ENCODE data around the gene ADARB1.

Gene ADARB1

GRCh38 chr21:45120975-45121374 lies 46.6 kb downstream of the ADARB1 start:
- H3K4me3 ChIP-seq (ENCODE audit: low read depth, low read length): no peak overlapping the region
- DNase-seq (ENCODE audit: low read depth): peak; percentile 37
- TF ChIP-seq POLR2A (IDR thresholded peaks at IDR 0.05; ENCODE audit: extremely low read depth, insufficient read length): no peak
- TF ChIP-seq, protein P1, sequence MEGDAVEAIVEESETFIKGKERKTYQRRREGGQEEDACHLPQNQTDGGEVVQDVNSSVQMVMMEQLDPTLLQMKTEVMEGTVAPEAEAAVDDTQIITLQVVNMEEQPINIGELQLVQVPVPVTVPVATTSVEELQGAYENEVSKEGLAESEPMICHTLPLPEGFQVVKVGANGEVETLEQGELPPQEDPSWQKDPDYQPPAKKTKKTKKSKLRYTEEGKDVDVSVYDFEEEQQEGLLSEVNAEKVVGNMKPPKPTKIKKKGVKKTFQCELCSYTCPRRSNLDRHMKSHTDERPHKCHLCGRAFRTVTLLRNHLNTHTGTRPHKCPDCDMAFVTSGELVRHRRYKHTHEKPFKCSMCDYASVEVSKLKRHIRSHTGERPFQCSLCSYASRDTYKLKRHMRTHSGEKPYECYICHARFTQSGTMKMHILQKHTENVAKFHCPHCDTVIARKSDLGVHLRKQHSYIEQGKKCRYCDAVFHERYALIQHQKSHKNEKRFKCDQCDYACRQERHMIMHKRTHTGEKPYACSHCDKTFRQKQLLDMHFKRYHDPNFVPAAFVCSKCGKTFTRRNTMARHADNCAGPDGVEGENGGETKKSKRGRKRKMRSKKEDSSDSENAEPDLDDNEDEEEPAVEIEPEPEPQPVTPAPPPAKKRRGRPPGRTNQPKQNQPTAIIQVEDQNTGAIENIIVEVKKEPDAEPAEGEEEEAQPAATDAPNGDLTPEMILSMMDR (IDR thresholded peaks at IDR 0.05; ENCODE audit: low read depth, low read length): no peak
- no peak for TF ChIP-seq MYC (IDR thresholded peaks at IDR 0.05; ENCODE audit: low read depth, low read length)
- TF ChIP-seq, protein P2, sequence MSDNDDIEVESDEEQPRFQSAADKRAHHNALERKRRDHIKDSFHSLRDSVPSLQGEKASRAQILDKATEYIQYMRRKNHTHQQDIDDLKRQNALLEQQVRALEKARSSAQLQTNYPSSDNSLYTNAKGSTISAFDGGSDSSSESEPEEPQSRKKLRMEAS (IDR thresholded peaks at IDR 0.05; ENCODE audit: low read depth, low read length): no peak

DNA sequence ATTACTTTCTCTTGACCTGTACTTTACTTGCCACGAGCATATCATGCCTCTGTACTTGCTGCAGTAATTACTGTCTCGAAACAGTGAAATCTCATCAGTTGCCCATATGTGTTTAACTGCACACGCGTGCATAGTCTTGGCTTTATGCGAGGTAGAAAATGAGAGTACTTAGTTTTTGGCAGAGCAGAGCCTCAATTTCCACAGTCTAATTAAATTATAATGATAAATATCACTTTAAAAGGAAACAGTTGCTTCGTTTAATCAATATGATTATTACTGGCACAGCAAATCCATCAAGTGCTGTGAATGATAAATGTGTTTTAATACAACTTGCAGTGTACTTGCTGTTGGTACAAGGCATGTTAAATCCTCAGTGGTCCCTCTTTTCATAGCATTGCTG lies 47.6 kb downstream of the ADARB1 start:
- TF ChIP-seq MYC (IDR thresholded peaks at IDR 0.05; ENCODE audit: low read depth, low read length) (no peak), POLR2A (IDR thresholded peaks at IDR 0.05; ENCODE audit: extremely low read depth, insufficient read length) (no peak)
- TF ChIP-seq, protein P2 (IDR thresholded peaks at IDR 0.05; ENCODE audit: low read depth, low read length): no peak
- TF ChIP-seq, protein P1 (IDR thresholded peaks at IDR 0.05; ENCODE audit: low read depth, low read length): no peak
- DNase-seq (ENCODE audit: low read depth): no peak
- H3K4me3 ChIP-seq (ENCODE audit: low read depth, low read length): no peak overlapping the region

DNA sequence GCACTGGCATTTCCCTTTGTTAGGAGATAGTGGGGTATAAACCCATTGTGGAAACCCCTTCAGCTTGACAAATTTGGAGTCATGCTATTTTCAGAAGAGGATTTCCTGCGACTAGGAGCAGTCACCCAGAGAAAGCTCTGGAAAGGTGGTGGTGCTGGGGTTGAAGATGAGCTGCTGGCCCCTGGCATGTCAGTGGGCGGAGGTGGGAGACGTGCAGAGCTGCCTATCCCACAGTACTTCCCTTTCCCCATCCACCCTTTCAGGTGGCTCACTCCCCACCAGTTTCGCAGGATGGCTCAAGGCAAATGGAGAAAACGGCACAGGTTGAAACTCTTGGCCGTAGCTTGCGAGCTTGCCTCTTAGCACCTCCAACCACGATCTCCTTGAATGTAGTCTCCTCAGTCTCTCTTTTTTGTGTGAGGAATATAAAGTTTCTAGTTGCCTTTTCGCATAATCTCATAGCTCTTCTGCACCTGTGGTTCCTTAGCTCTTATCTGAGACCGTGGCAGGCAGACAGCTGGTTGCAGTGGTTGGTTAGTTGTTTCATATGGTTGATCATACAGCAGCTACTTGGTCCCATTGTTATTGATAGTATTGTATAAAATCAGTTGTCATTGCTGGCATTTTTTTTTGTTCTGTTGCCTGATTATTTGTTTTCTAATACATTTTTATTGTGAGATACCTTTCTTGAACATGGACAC lies 48.2 kb downstream of the ADARB1 start:
- DNase-seq (ENCODE audit: low read depth): no peak
- no peak for TF ChIP-seq MYC (IDR thresholded peaks at IDR 0.05; ENCODE audit: low read depth, low read length)
- TF ChIP-seq, protein P2 (IDR thresholded peaks at IDR 0.05; ENCODE audit: low read depth, low read length): no peak
- no peak for TF ChIP-seq POLR2A (IDR thresholded peaks at IDR 0.05; ENCODE audit: extremely low read depth, insufficient read length)
- TF ChIP-seq, protein P1 (IDR thresholded peaks at IDR 0.05; ENCODE audit: low read depth, low read length): no peak

DNA sequence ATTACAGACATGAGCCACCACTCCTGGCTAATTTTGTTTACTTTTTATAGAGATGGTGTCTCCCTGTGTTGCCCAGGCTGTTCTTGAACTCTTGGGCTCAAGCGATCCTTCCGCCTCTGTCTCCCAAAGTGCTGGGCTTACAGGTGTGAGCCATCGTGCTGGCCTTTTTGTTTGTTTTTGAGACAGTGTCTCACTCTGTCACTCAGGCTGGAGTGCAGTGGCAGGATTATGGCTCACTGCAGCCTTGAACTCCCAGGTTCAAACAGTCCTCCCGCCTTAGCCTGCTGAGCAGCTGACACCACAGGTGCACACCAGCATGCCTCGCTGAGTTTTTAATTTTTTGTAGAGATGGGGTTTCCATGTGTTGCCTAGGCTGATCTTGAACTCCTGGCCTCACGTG lies 49.1 kb downstream of the ADARB1 start:
- DNase-seq (ENCODE audit: low read depth): no peak
- TF ChIP-seq, protein P2 (IDR thresholded peaks at IDR 0.05; ENCODE audit: low read depth, low read length): no peak
- no peak overlapping the region for H3K4me3 ChIP-seq (ENCODE audit: low read depth, low read length)

More for the DNA sequence above, 48.2 kb downstream of the ADARB1 start:
- H3K4me3 ChIP-seq (ENCODE audit: low read depth, low read length): no peak overlapping the region

DNA sequence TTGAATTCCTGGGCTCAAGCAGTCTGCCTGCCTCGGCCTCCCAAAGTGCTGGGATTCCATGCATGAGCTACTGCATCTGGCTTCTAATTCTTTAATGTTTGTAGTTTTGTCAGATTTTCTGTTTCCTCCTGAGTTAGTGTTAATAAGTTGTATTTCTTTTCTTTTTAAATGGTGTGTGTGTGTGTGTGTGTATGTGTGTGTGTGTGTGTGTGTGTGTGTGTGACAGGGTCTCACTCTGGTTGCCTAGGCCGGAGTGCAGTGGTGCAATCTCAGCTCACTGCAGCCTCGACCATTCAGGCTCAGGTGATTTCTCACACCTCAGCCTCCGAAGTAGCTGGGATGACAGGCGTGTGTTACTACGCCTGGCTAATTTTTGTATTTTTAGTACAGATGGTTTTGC lies 50.2 kb downstream of the ADARB1 start:
- TF ChIP-seq POLR2A (IDR thresholded peaks at IDR 0.05; ENCODE audit: extremely low read depth, insufficient read length): no peak
- TF ChIP-seq, protein P2 (IDR thresholded peaks at IDR 0.05; ENCODE audit: low read depth, low read length): no peak
- TF ChIP-seq, protein P1 (IDR thresholded peaks at IDR 0.05; ENCODE audit: low read depth, low read length): no peak
- no peak for TF ChIP-seq MYC (IDR thresholded peaks at IDR 0.05; ENCODE audit: low read depth, low read length)
- H3K4me3 ChIP-seq (ENCODE audit: low read depth, low read length): no peak overlapping the region
- no peak for DNase-seq (ENCODE audit: low read depth)

GRCh38 chr21:45125357-45125756 lies 51.0 kb downstream of the ADARB1 start:
- TF ChIP-seq, protein P2 (IDR thresholded peaks at IDR 0.05; ENCODE audit: low read depth, low read length): no peak
- TF ChIP-seq POLR2A (IDR thresholded peaks at IDR 0.05; ENCODE audit: extremely low read depth, insufficient read length): no peak
- TF ChIP-seq, protein P1 (IDR thresholded peaks at IDR 0.05; ENCODE audit: low read depth, low read length): no peak
- TF ChIP-seq MYC (IDR thresholded peaks at IDR 0.05; ENCODE audit: low read depth, low read length): no peak

More at GRCh38 chr21:45125357-45125756, 51.0 kb downstream of the ADARB1 start:
- no peak for DNase-seq (ENCODE audit: low read depth)
- no peak overlapping the region for H3K4me3 ChIP-seq (ENCODE audit: low read depth, low read length)

All from NB4 (cell line).